ENCODE measurements around the gene MRPL27. TPM values are rescaled to one million over a fixed set of nuclear protein-coding genes. Genes with fewer than 3 reads are reported as not detected.

The MRPL27 gene
- total and polyA plus RNA-seq, 2 donors (not counting 1 experiment from before 2014, with no cell fraction given) = 32.5 to 40.2 TPM

GRCh38 chr17:50397111-50397918 is 24.3 kb upstream of the MRPL27 start, which contains the start of gene LRRC59:
Gene LRRC59, minus strand, starts transcription at chr17:50397523. Its CDS starts 206 bp downstream, at chr17:50397317.
- H3K27ac Mint-ChIP-seq = peak within 1 kb of the TSS; percentile 91
- H3K4me2 ChIP-seq (replicated peaks; ENCODE audit: low read depth, low read length, poor library complexity, severe bottlenecking) = peak within 1 kb of the TSS; percentile 87
- DNase-seq (peak; percentile 95), ATAC-seq (ENCODE audit: low read depth) (peak; percentile 100)
- CTCF ChIA-PET = interaction anchor here (0.6 to 4.1 kb wide), 37 partner anchors 9 to 756 kb away, joined by 3 to 45 read pairs (median 5); partner anchors contain the start of genes ACSF2, ANKRD40, CHAD and EME1
- no peaks in the 10 kb centered on the region for H3K9me3 ChIP-seq (ENCODE audit: control extremely low read depth in 1 of 3, control insufficient read depth in 2 of 3, insufficient read depth in 1 of 3, low read length in 2 of 3)
- no peaks in the 10 kb centered on the region for H3K27me3 Mint-ChIP-seq
- peaks cover 10 to 27% of the 10 kb centered on the region in 2 experiments for H3K36me3 ChIP-seq (replicated peaks in 1 of 2; ENCODE audit: control extremely low read depth in 1 of 2, control insufficient read depth in 1 of 2, extremely low read depth in 1 of 2, insufficient read depth in 2 of 2, low read length in 1 of 2)
- H3K9me3 Mint-ChIP-seq (ENCODE audit: insufficient read depth) = no peaks in the 10 kb centered on the region
- peaks cover 17% of the 10 kb centered on the region for H4K20me1 ChIP-seq (ENCODE audit: control insufficient read depth, insufficient read depth, low read length, poor library complexity, severe bottlenecking)
- peak within 1 kb of the TSS; percentile 62 to 95 (median 92) for H3K4me3 ChIP-seq (ENCODE audit: control extremely low read depth in 1 of 5, extremely low read depth in 1 of 5, insufficient read depth in 1 of 5, low read depth in 2 of 5, low read length in 4 of 5)
- H3K27me3 ChIP-seq (replicated peaks in 1 of 4; ENCODE audit: control extremely low read depth in 1 of 4, control insufficient read depth in 3 of 4, insufficient read depth in 4 of 4, low read length in 3 of 4) = no peaks in the 10 kb centered on the region
- intact Hi-C loops (cut with micrococcal nuclease) = loop anchor here (1.0 to 5.0 kb wide), 7 partner anchors 24 to 1505 kb away; partner anchors contain the start of genes ACSF2, ATP5MC1, EME1 and MRPL27
- H3K79me2 ChIP-seq (ENCODE audit: control insufficient read depth, insufficient read depth, low read length) = peaks cover 40% of the 10 kb centered on the region
- under 1% methylated on average over 70 of the region's 70 CpGs for WGBS (ENCODE audit: insufficient coverage)
- TF ChIP-seq, protein P1, sequence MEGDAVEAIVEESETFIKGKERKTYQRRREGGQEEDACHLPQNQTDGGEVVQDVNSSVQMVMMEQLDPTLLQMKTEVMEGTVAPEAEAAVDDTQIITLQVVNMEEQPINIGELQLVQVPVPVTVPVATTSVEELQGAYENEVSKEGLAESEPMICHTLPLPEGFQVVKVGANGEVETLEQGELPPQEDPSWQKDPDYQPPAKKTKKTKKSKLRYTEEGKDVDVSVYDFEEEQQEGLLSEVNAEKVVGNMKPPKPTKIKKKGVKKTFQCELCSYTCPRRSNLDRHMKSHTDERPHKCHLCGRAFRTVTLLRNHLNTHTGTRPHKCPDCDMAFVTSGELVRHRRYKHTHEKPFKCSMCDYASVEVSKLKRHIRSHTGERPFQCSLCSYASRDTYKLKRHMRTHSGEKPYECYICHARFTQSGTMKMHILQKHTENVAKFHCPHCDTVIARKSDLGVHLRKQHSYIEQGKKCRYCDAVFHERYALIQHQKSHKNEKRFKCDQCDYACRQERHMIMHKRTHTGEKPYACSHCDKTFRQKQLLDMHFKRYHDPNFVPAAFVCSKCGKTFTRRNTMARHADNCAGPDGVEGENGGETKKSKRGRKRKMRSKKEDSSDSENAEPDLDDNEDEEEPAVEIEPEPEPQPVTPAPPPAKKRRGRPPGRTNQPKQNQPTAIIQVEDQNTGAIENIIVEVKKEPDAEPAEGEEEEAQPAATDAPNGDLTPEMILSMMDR (IDR thresholded peaks at IDR 0.05) = peak; percentile 99
- no peak for TF ChIP-seq EZH2 (IDR thresholded peaks at IDR 0.05; ENCODE audit: borderline replicate concordance, insufficient read depth, low read depth, low read length, poor library complexity, severe bottlenecking)
- peak within 1 kb of the TSS; percentile 95 for H3K9ac ChIP-seq (ENCODE audit: low read length)
- peaks cover 21 to 25% of the 10 kb centered on the region in 2 donors for H3K4me1 ChIP-seq (ENCODE audit: control insufficient read depth in 2 of 2, insufficient read depth in 2 of 2, low read length in 2 of 2)
- H3K4me1 Mint-ChIP-seq = peaks cover 31% of the 10 kb centered on the region
- peak within 1 kb of the TSS; percentile 89 for H3K4me3 Mint-ChIP-seq
- peak within 1 kb of the TSS; percentile 77 to 89 for H3K27ac ChIP-seq (ENCODE audit: low read length in 2 of 2)
- peak within 1 kb of the TSS; percentile 82 for H2AFZ ChIP-seq (ENCODE audit: insufficient read depth, low read depth, low read length, poor library complexity, severe bottlenecking)
- POLR2A ChIA-PET = interaction anchor here (0.6 to 2.7 kb wide), 11 partner anchors 16 to 469 kb away, joined by 3 to 21 read pairs (median 4); partner anchors contain the start of genes ACSF2, EME1, MRPL27 and RSAD1

Data from B cell (primary cell).